ENCODE results near the gene HIF1A. TPM values are rescaled to one million over a fixed set of nuclear protein-coding genes. Genes with fewer than 3 reads are reported as not detected.

The HIF1A gene
- total and polyA plus RNA-seq, 10 of the 15 experiments (the other 5 are each of a cell fraction or from before 2014, with no cell fraction given) = 18.3 to 97.0 (median 75.3) TPM

GRCh38 chr14:61694830-61695694 is at the start of gene HIF1A (continued):
- TF ChIP-seq NKRF (conservative IDR thresholded peaks at IDR 0.05) = peak; percentile 88
- no peak for TF ChIP-seq NR2C2 (IDR thresholded peaks at IDR 0.05; ENCODE audit: borderline replicate concordance, control insufficient read depth, insufficient read length, low read depth)
- no peak for TF ChIP-seq NFIC (IDR thresholded peaks at IDR 0.05; ENCODE audit: low read depth, low read length)
- peak; percentile 52; the same call in 1 of the 2 replicates for TF ChIP-seq CREM (IDR thresholded peaks at IDR 0.05; ENCODE audit: low read depth)
- peak; percentile 100 for TF ChIP-seq BHLHE40 (IDR thresholded peaks at IDR 0.05; ENCODE audit: borderline replicate concordance in 1 of 2, low read depth in 2 of 2, low read length in 1 of 2)
- no peak for TF ChIP-seq SUZ12 (IDR thresholded peaks at IDR 0.05; ENCODE audit: unreplicated experiment)
- TF ChIP-seq ZBED1 (IDR thresholded peaks at IDR 0.05; ENCODE audit: borderline replicate concordance) = no peak
- no peak for TF ChIP-seq ZNF592 (IDR thresholded peaks at IDR 0.05)
- TF ChIP-seq HDGF (IDR thresholded peaks at IDR 0.05) = no peak
- peak; percentile 93 for TF ChIP-seq USF1 (IDR thresholded peaks at IDR 0.05; ENCODE audit: borderline replicate concordance, extremely low read length, insufficient read depth, low read depth, low read length)
- TF ChIP-seq MEF2B (IDR thresholded peaks at IDR 0.05; ENCODE audit: partially characterized antibody, poor library complexity, severe bottlenecking) = peak; percentile 53
- TF ChIP-seq MAX (IDR thresholded peaks at IDR 0.05; ENCODE audit: low read depth, low read length) = peak; percentile 89
- 0 out of 2 replicates have a peak, but pooled peaks have one; percentile 37 for TF ChIP-seq RBBP5 (conservative IDR thresholded peaks at IDR 0.05)
- no peak; a peak in 1 of 4 replicates for TF ChIP-seq IKZF2 (IDR thresholded peaks at IDR 0.05)
- no peak for TF ChIP-seq YBX1 (IDR thresholded peaks at IDR 0.05)
- peak; percentile 88 for TF ChIP-seq POLR2AphosphoS2 (IDR thresholded peaks at IDR 0.05; ENCODE audit: low read depth, low read length)
- peak; percentile 14; the same call in 1 of the 2 replicates for TF ChIP-seq SMC3 (IDR thresholded peaks at IDR 0.05; ENCODE audit: borderline replicate concordance, low read length)

Measured in GM12878 (cell line).